Spleen (tissue), 7 donors: ENCODE measurements around the gene SMG6.

ENCODE experiments used
- POLR2A ChIP-seq, 3 donors: fragments of 450-650 bp; IDR thresholded peaks; one replicate each; pipeline ENCODE4 v1.5.1; 2017; ENCODE audit warnings: antibody characterized with exemption in 3 of 3, mild to moderate bottlenecking in 1 of 3
- POLR2AphosphoS5 ChIP-seq, 3 donors: sonication (generic); formaldehyde crosslinking; IDR thresholded peaks; one replicate each; pipeline ENCODE4 v1.5.1; 2017; ENCODE audit warnings: antibody characterized with exemption in 3 of 3
- TF ChIP-seq, protein P1 (sequence below), 11 experiments: fragments of 200-600 bp in 7 of 11; fragments of 450-650 bp in 4 of 11; sonication (generic) in 4 of 11; IDR thresholded peaks in 8 of 11; conservative IDR thresholded peaks in 3 of 11; 1 replicate in 7 of 11; 2 replicates in 4 of 11; pipeline versions ENCODE4 v1.4.0 to v1.8.0; 2016 to 2021; ENCODE audit warnings: antibody characterized with exemption in 11 of 11, inconsistent platforms in 4 of 11, mild to moderate bottlenecking in 1 of 11
- donor health status: DM: no; HTN: no; CAD: no; lungs with moderate emphysema.
- donor health status: DM: no; HTN: no; CAD: no.
- donor health status: DM: no; HTN: no; CAD: no.

DNA sequence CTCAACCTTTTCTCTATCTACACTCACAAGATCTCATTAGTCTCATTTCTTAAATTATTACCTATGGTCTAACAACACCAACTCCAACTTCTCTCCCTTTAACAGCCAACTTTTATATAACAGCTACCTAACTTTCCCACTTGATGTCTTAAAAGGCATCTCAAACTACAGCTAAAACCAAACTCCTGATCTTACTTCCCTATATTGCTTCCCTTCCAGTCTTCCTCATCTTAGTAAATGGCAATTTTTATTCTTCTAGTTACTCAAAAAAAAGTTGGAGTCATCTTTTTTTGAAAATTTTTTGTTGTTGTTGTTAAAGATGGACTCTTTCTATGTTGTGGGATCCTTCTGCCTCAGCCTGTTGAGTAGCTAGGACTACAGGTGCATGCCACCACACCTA, 15.5 kb upstream of the SMG6 start:
- TF ChIP-seq, protein P1, sequence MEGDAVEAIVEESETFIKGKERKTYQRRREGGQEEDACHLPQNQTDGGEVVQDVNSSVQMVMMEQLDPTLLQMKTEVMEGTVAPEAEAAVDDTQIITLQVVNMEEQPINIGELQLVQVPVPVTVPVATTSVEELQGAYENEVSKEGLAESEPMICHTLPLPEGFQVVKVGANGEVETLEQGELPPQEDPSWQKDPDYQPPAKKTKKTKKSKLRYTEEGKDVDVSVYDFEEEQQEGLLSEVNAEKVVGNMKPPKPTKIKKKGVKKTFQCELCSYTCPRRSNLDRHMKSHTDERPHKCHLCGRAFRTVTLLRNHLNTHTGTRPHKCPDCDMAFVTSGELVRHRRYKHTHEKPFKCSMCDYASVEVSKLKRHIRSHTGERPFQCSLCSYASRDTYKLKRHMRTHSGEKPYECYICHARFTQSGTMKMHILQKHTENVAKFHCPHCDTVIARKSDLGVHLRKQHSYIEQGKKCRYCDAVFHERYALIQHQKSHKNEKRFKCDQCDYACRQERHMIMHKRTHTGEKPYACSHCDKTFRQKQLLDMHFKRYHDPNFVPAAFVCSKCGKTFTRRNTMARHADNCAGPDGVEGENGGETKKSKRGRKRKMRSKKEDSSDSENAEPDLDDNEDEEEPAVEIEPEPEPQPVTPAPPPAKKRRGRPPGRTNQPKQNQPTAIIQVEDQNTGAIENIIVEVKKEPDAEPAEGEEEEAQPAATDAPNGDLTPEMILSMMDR (IDR thresholded peaks at IDR 0.05 in 8 of 11, conservative IDR thresholded peaks at IDR 0.05 in 3 of 11), result no peak
- no peak for TF ChIP-seq POLR2A (IDR thresholded peaks at IDR 0.05)
- no peak for TF ChIP-seq POLR2AphosphoS5 (IDR thresholded peaks at IDR 0.05)
